HEK293 (cell line): ENCODE measurements around the gene RBM42.
A peak's percentile ranks its signal among the peaks of the same experiment; 100 is the strongest.

Experiments
- EGR2 ChIP-seq: fragments of 450-650 bp; formaldehyde crosslinking; IDR thresholded peaks from 2 replicates; pipeline ENCODE4 v1.5.1; 2016; ENCODE audit warnings: low read depth, missing biosample characterization, missing genetic modification characterization
- GFI1B ChIP-seq: fragments of 450-650 bp; formaldehyde crosslinking; IDR thresholded peaks from 2 replicates; pipeline ENCODE4 v1.5.1; 2016; ENCODE audit warnings: missing biosample characterization, missing genetic modification characterization
- GLIS1 ChIP-seq: fragments of 450-650 bp; formaldehyde crosslinking; IDR thresholded peaks from 2 replicates; pipeline ENCODE4 v1.5.1; 2016; ENCODE audit warnings: missing biosample characterization, missing genetic modification characterization
- HOXA7 ChIP-seq: sonication (generic); formaldehyde crosslinking; IDR thresholded peaks from 2 replicates; pipeline ENCODE4 v1.8.1; 2022; ENCODE audit warnings: missing genetic modification reagents, borderline replicate concordance
- PATZ1 ChIP-seq: fragments of 450-650 bp; formaldehyde crosslinking; IDR thresholded peaks from 2 replicates; pipeline ENCODE4 v1.5.1; 2016; ENCODE audit warnings: missing biosample characterization, missing genetic modification characterization
- TSHZ1 ChIP-seq: fragments of 450-650 bp; formaldehyde crosslinking; IDR thresholded peaks from 2 replicates; pipeline ENCODE4 v1.5.1; 2016; ENCODE audit warnings: missing biosample characterization, missing genetic modification characterization, borderline replicate concordance
- ZBTB17 ChIP-seq: fragments of 450-650 bp; formaldehyde crosslinking; IDR thresholded peaks from 2 replicates; pipeline ENCODE4 v1.5.1; 2016; ENCODE audit warnings: missing biosample characterization, missing genetic modification characterization
- ZBTB20 ChIP-seq: fragments of 450-650 bp; formaldehyde crosslinking; IDR thresholded peaks from 2 replicates; pipeline ENCODE4 v1.5.1; 2016; ENCODE audit warnings: missing biosample characterization, missing genetic modification characterization
- ZBTB7A ChIP-seq: fragments of 450-650 bp; formaldehyde crosslinking; IDR thresholded peaks from 2 replicates; pipeline ENCODE4 v1.5.1; 2016; ENCODE audit warnings: low read depth, missing biosample characterization, missing genetic modification characterization
- ZEB2 ChIP-seq: fragments of 450-650 bp; formaldehyde crosslinking; IDR thresholded peaks from 2 replicates; pipeline ENCODE4 v1.5.1; 2016; ENCODE audit warnings: missing biosample characterization, missing genetic modification characterization
- ZFP41 ChIP-seq: fragments of 450-650 bp; formaldehyde crosslinking; IDR thresholded peaks from 2 replicates; pipeline ENCODE4 v1.5.1; 2016; ENCODE audit warnings: missing biosample characterization, missing genetic modification characterization, borderline replicate concordance
- ZIC2 ChIP-seq: fragments of 450-650 bp; formaldehyde crosslinking; IDR thresholded peaks from 2 replicates; pipeline ENCODE4 v1.5.1; 2016; ENCODE audit warnings: missing biosample characterization, missing genetic modification characterization
- ZNF148 ChIP-seq: fragments of 450-650 bp; formaldehyde crosslinking; IDR thresholded peaks from 2 replicates; pipeline ENCODE4 v1.5.0; 2017; ENCODE audit warnings: missing biosample characterization, missing genetic modification characterization, borderline replicate concordance
- ZNF24 ChIP-seq: fragments of 450-650 bp; formaldehyde crosslinking; IDR thresholded peaks from 2 replicates; pipeline ENCODE4 v1.5.1; 2016; ENCODE audit warnings: missing biosample characterization, missing genetic modification characterization
- ZNF274 ChIP-seq, 2 experiments: fragments of 200-500 bp in 1 of 2; fragments of 450-650 bp in 1 of 2; sonication (Bioruptor generic) in 1 of 2; formaldehyde crosslinking in 1 of 2; IDR thresholded peaks; 2 replicates each; pipeline versions ENCODE4 v1.5.1 to v1.6.1; 2014 to 2016; ENCODE audit warnings: borderline replicate concordance in 1 of 2, inconsistent platforms in 1 of 2, low read length in 1 of 2, missing biosample characterization in 1 of 2, missing genetic modification characterization in 1 of 2
- ZNF514 ChIP-seq: fragments of 450-650 bp; formaldehyde crosslinking; IDR thresholded peaks from 2 replicates; pipeline ENCODE4 v1.5.1; 2016; ENCODE audit warnings: missing biosample characterization, missing genetic modification characterization
- ZNF677 ChIP-seq: fragments of 450-650 bp; IDR thresholded peaks from 2 replicates; pipeline ENCODE4 v1.5.0; 2018; ENCODE audit warnings: missing biosample characterization, mild to moderate bottlenecking, missing genetic modification characterization, moderate library complexity
- ZNF76 ChIP-seq: fragments of 450-650 bp; formaldehyde crosslinking; IDR thresholded peaks from 2 replicates; pipeline ENCODE4; 2016; ENCODE audit warnings: low read depth, missing biosample characterization, missing genetic modification characterization, borderline replicate concordance
- ZNF792 ChIP-seq: fragments of 450-650 bp; formaldehyde crosslinking; IDR thresholded peaks from 2 replicates; pipeline ENCODE4 v1.5.1; 2016; ENCODE audit warnings: missing biosample characterization, missing genetic modification characterization
- TF ChIP-seq, protein P1 (sequence below): fragments of 450-650 bp; formaldehyde crosslinking; IDR thresholded peaks from 2 replicates; pipeline ENCODE4 v1.5.1; 2016; ENCODE audit warnings: missing biosample characterization, missing genetic modification characterization
- TF ChIP-seq, protein P2 (sequence below): fragments of 450-650 bp; formaldehyde crosslinking; IDR thresholded peaks from 2 replicates; pipeline ENCODE4 v1.5.1; 2016; ENCODE audit warnings: missing biosample characterization, missing genetic modification characterization
- TF ChIP-seq, protein P3 (sequence below): fragments of 450-650 bp; formaldehyde crosslinking; IDR thresholded peaks from 2 replicates; pipeline ENCODE4 v1.5.1; 2016; ENCODE audit warnings: missing biosample characterization, missing genetic modification characterization
- TF ChIP-seq, protein P4 (sequence below): fragments of 450-650 bp; formaldehyde crosslinking; IDR thresholded peaks from 2 replicates; pipeline ENCODE4 v1.5.1; 2016; ENCODE audit warnings: missing biosample characterization, missing genetic modification characterization

The RBM42 gene

DNA sequence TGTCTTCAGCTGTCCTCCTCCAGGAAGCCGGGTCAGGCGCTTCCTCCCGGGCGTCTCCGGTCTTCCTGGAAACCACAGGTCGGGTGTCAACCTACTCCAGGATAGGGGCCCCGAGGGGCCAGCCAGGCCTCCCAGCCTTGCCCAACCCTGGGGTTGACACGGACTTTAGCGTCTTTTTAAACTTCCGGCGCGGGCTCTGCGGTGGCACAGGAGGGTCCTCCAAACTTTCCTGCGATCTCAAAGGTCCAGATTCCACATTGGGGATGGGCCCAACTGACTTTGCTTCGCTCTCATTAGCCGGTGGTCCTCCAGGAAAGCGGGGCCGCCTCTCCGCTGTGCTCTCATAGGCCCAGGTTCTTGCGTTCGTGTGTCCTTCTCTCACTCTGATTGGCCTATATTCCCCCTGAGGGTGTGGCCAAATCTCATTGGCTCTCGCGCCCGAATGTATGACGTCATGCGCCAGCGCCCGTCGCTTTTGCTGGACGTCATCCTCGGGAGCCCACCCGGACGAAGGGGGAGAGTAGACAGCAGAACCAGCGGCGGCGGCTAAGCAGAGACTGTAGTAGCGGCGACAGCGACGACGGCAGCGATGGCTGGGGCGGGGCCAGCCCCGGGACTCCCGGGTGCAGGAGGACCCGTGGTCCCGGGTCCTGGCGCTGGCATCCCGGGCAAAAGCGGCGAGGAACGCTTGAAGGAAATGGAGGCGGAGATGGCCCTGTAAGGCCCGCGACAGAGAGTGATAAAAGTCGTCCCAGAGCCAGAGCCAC is at the start of gene RBM42 (continued):
- TF ChIP-seq ZNF274 (IDR thresholded peaks at IDR 0.05; ENCODE audit: low read length) (no peak), ZNF274 (tag by site-specific recombination; IDR thresholded peaks at IDR 0.05; ENCODE audit: borderline replicate concordance) (no peak), ZBTB20 (peak; percentile 79), GFI1B (peak; percentile 33), ZEB2 (tag by site-specific recombination) (peak; percentile 91), HOXA7 (CRISPR knock-in tag) (no peak), ZBTB7A (tag by site-specific recombination) (peak; percentile 100), ZNF514 (tag by site-specific recombination) (no peak), ZNF148 (peak; percentile 89; the same call in 1 of the 2 replicates), ZBTB17 (tag by site-specific recombination) (peak; percentile 98), ZNF677 (tag by site-specific recombination) (0 out of 2 replicates have a peak, but pooled peaks have one; percentile 5), ZNF76 (tag by site-specific recombination) (peak; percentile 92), GLIS1 (tag by site-specific recombination) (peak; percentile 88), TSHZ1 (tag by site-specific recombination) (peak; percentile 66; the same call in 1 of the 2 replicates), ZNF792 (tag by site-specific recombination) (0 out of 2 replicates have a peak, but pooled peaks have one; percentile 66), PATZ1 (tag by site-specific recombination) (peak; percentile 95), ZIC2 (tag by site-specific recombination) (peak; percentile 45; the same call in 1 of the 2 replicates), ZFP41 (tag by site-specific recombination) (no peak), ZNF24 (tag by site-specific recombination) (peak; percentile 97), EGR2 (tag by site-specific recombination) (peak; percentile 63)
- TF ChIP-seq, protein P1, sequence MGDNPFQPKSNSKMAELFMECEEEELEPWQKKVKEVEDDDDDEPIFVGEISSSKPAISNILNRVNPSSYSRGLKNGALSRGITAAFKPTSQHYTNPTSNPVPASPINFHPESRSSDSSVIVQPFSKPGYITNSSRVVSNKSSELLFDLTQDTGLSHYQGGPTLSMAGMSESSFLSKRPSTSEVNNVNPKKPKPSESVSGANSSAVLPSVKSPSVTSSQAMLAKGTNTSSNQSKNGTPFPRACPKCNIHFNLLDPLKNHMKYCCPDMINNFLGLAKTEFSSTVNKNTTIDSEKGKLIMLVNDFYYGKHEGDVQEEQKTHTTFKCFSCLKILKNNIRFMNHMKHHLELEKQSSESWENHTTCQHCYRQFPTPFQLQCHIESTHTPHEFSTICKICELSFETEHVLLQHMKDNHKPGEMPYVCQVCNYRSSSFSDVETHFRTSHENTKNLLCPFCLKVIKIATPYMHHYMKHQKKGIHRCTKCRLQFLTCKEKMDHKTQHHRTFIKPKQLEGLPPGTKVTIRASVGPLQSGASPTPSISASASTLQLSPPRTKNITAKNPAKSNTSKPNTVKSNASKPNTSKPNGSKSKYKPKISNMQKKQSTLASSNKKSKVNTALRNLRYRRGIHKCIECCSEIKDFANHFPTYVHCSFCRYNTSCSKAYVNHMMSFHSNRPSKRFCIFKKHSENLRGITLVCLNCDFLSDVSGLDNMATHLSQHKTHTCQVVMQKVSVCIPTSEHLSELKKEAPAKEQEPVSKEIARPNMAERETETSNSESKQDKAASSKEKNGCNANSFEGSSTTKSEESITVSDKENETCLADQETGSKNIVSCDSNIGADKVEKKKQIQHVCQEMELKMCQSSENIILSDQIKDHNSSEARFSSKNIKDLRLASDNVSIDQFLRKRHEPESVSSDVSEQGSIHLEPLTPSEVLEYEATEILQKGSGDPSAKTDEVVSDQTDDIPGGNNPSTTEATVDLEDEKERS (tag by site-specific recombination): peak; percentile 73; the same call in 1 of the 2 replicates
- TF ChIP-seq, protein P2, sequence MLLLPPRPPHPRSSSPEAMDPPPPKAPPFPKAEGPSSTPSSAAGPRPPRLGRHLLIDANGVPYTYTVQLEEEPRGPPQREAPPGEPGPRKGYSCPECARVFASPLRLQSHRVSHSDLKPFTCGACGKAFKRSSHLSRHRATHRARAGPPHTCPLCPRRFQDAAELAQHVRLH (tag by site-specific recombination): peak; percentile 95
- TF ChIP-seq, protein P3, sequence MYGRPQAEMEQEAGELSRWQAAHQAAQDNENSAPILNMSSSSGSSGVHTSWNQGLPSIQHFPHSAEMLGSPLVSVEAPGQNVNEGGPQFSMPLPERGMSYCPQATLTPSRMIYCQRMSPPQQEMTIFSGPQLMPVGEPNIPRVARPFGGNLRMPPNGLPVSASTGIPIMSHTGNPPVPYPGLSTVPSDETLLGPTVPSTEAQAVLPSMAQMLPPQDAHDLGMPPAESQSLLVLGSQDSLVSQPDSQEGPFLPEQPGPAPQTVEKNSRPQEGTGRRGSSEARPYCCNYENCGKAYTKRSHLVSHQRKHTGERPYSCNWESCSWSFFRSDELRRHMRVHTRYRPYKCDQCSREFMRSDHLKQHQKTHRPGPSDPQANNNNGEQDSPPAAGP (tag by site-specific recombination): peak; percentile 100
- TF ChIP-seq, protein P4, sequence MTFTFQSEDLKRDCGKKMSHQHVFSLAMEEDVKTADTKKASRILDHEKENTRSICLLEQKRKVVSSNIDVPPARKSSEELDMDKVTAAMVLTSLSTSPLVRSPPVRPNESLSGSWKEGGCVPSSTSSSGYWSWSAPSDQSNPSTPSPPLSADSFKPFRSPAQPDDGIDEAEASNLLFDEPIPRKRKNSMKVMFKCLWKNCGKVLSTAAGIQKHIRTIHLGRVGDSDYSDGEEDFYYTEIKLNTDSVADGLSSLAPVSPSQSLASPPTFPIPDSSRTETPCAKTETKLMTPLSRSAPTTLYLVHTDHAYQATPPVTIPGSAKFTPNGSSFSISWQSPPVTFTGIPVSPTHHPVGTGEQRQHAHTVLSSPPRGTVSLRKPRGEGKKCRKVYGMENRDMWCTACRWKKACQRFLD (tag by site-specific recombination): no peak
